Lung (tissue), 12 donors: ENCODE data around the gene IL9. TPM values are rescaled to one million over a fixed set of nuclear protein-coding genes. Genes with fewer than 3 reads are reported as not detected.

Experiments used
- ATAC-seq: fragments of 200-7000 bp; cut with Tn5 transposase; one replicate; pipeline ENCODE4 v1.9.1; 2020; ENCODE audit warnings: moderate number of reproducible peaks; ENCODE audit not compliant: insufficient read depth, low FRiP score
- DNase-seq, 3 donors: peaks; one replicate each; pipeline ENCODE4 v3.0.0-alpha.2; 2013 to 2017
- H3K27ac ChIP-seq, 2 donors: one replicate each; pipeline ENCODE4 v1.5.1; 2013; ENCODE audit warnings: mild to moderate bottlenecking in 2 of 2, moderate library complexity in 2 of 2, control low read depth in 1 of 2, inconsistent platforms in 1 of 2, low read depth in 1 of 2, low read length in 1 of 2
- H3K27me3 ChIP-seq, 3 donors: one replicate each; pipeline ENCODE4 v1.5.1; 2013; ENCODE audit warnings: low read length in 2 of 3; ENCODE audit not compliant: control insufficient read depth in 3 of 3, insufficient read depth in 3 of 3
- H3K36me3 ChIP-seq, 4 donors: one replicate each; pipeline ENCODE4 v1.5.1; 2013; ENCODE audit warnings: low read length in 4 of 4, mild to moderate bottlenecking in 1 of 4, moderate library complexity in 1 of 4; ENCODE audit not compliant: control insufficient read depth in 4 of 4, insufficient read depth in 4 of 4
- H3K4me1 ChIP-seq, 5 donors: one replicate each; pipeline ENCODE4 v1.5.1; 2013; ENCODE audit warnings: low read length in 5 of 5, mild to moderate bottlenecking in 2 of 5, moderate library complexity in 1 of 5; ENCODE audit not compliant: control insufficient read depth in 5 of 5, insufficient read depth in 5 of 5
- H3K4me3 ChIP-seq: one replicate; pipeline ENCODE4 v1.5.1; 2013; ENCODE audit warnings: mild to moderate bottlenecking, control low read depth, moderate library complexity
- H3K9ac ChIP-seq, 2 donors: one replicate each; pipeline ENCODE4 v1.5.1; 2013; ENCODE audit warnings: low read length in 2 of 2, control low read depth in 1 of 2; ENCODE audit not compliant: insufficient read depth in 1 of 2
- H3K9me3 ChIP-seq, 4 donors: one replicate each; pipeline ENCODE4 v1.5.1; 2013; ENCODE audit warnings: low read length in 3 of 4, mild to moderate bottlenecking in 1 of 4, moderate library complexity in 1 of 4; ENCODE audit not compliant: control insufficient read depth in 4 of 4, insufficient read depth in 3 of 4
- CTCF ChIP-seq: IDR thresholded peaks from 2 replicates; pipeline ENCODE4 v1.5.1; 2012; ENCODE audit warnings: mild to moderate bottlenecking; ENCODE audit errors: control extremely low read depth, extremely low read depth
- WGBS, 2 donors: extraction: QIAGEN DNeasy Blood & Tissue Kit; methylation state at CpG; one replicate each; pipeline ENCODE4 v1.1.7; 2013; 5-methylcytosine and 5-hydroxymethylcytosine counted together
- polyA plus RNA-seq, 2 donors: library from polyadenylated mRNA; stranded (reverse); fragments of 200-250 nt; gene quantifications; one replicate each; pipeline ENCODE4 v1.2.1, GENCODE V29; 2013
- total RNA-seq, 2 donors: library from RNA; depleted of rRNA in 1 of 2; stranded (reverse); fragments of >200 nt in 1 of 2; gene quantifications; one replicate each; pipeline ENCODE4 v1.2.1, GENCODE V29; 2014 to 2021
- donor health status: control.
- donor health status: control.
- donor health status: Bipolar disorder and iron deficiency.
- donor health status: healthy.
- donor health status: DM: yes; HTN: yes; CAD: no.

Gene IL9
- total and polyA plus RNA-seq, 4 donors, result not detected

GRCh38 chr5:135850231-135850630 is 45.4 kb downstream of the IL9 start:
- WGBS, 2 donors, result 91 to 93% methylated on average over 9 of the region's 9 CpGs
- no peak for DNase-seq

DNA sequence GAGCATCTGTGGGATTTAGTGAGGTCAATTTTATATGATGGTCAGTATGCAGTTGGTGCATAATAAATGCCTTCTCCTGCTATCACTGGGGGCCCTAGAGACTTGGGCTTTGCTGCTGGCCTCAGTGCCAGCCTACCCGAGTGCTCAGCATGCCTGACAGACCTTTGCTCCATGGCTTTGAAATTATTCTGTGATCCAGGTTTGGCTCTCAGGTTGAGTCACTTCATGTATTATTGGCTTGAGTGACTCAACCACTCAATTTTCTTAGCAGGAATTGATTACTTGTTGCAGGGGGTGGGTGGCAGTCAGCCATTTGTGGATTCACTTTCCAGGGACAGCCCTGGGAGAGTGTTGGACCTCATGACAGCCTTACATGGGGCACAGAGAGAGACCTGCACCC is 47.7 kb downstream of the IL9 start:
- Histone ChIP-seq H3K27ac (no peak overlapping the region), H3K9me3 (peaks cover 0 to 9% (median 0%) of the 10 kb centered on the region in 4 donors), H3K27me3 (peaks cover 0 to 2% (median 0%) of the 10 kb centered on the region in 3 donors), H3K4me1 (no peaks in the 10 kb centered on the region), H3K9ac (no peak overlapping the region), H3K36me3 (no peaks in the 10 kb centered on the region), H3K4me3 (no peak overlapping the region)
- ATAC-seq (no peak), DNase-seq (no peak)
- no peak for TF ChIP-seq CTCF
- WGBS, 2 donors, result 85 to 89% methylated on average over 1 of the region's 1 CpG

More at GRCh38 chr5:135850231-135850630, 45.4 kb downstream of the IL9 start:
- H3K9ac ChIP-seq, result no peak overlapping the region
- ATAC-seq, result no peak
- no peak for TF ChIP-seq CTCF
- no peaks in the 10 kb centered on the region for H3K4me1 ChIP-seq
- H3K27ac ChIP-seq, result no peak overlapping the region
- no peak overlapping the region for H3K4me3 ChIP-seq
- no peaks in the 10 kb centered on the region for H3K36me3 ChIP-seq
- peaks cover 0 to 6% (median 1%) of the 10 kb centered on the region in 4 donors for H3K9me3 ChIP-seq
- H3K27me3 ChIP-seq, result no peaks in the 10 kb centered on the region

- H3K9ac ChIP-seq, result no peak overlapping the region
- ATAC-seq (no peak), DNase-seq (no peak)
- no peak overlapping the region for H3K27ac ChIP-seq
- no peak overlapping the region for H3K4me3 ChIP-seq
- H3K9me3 ChIP-seq, result peaks cover 0 to 5% (median 0%) of the 10 kb centered on the region in 4 donors
- H3K36me3 ChIP-seq, result no peaks in the 10 kb centered on the region
- peaks cover 0 to 5% (median 5%) of the 10 kb centered on the region in 3 donors for H3K27me3 ChIP-seq
- TF ChIP-seq CTCF, result no peak
- no peaks in the 10 kb centered on the region for H3K4me1 ChIP-seq
These were observed 49.3 kb downstream of the IL9 start for GRCh38 chr5:135846311-135846710.
